Endometrial microvascular endothelial cells (primary cell): ENCODE results near the gene NFU1. TPM values are rescaled to one million over a fixed set of nuclear protein-coding genes. Genes with fewer than 3 reads are reported as not detected.

Source experiments
- in situ Hi-C: cut with HindIII; loops from 2 replicates; pipeline ENCODE4 v1.10.0; 2017; ENCODE audit warnings: low sequenced_read_pairs, low pct_unique_long_range_greater_than_20kb; ENCODE audit errors: inconsistent ontology term
- total RNA-seq: library from RNA; depleted of rRNA; stranded (reverse); fragments of >200 nt; gene quantifications from one replicate; pipeline ENCODE4 v1.2.3, GENCODE V29; 2015; ENCODE audit errors: inconsistent ontology term

NFU1 gene
- total RNA-seq, 1 donor from 2014 or later, result 59.9 TPM

GRCh38 chr2:69393963-69394362 lies 43.3 kb downstream of the NFU1 start:
- in situ Hi-C loops, result no loop called here

GRCh38 chr2:69390471-69390870 lies 46.8 kb downstream of the NFU1 start:
- in situ Hi-C loops, result no loop called here

- in situ Hi-C loops, result no loop called here
Observed at GRCh38 chr2:69390001-69390400, 47.2 kb downstream of the NFU1 start.

GRCh38 chr2:69389271-69389670 lies 48.0 kb downstream of the NFU1 start:
- in situ Hi-C loops, result no loop called here

- in situ Hi-C loops, result no loop called here
Observed at GRCh38 chr2:69387770-69388481, 49.3 kb downstream of the NFU1 start.

GRCh38 chr2:69386789-69387734 lies 50.2 kb downstream of the NFU1 start, which contains the start of gene GFPT1:
Gene GFPT1, minus strand, starts transcription at chr2:69387227. Its CDS starts 156 bp downstream, at chr2:69387071.
- in situ Hi-C loops, result no loop called here

- in situ Hi-C loops, result no loop called here
Observed at GRCh38 chr2:69386360-69386759, 50.9 kb downstream of the NFU1 start.

GRCh38 chr2:69385443-69386151 lies 51.6 kb downstream of the NFU1 start:
- in situ Hi-C loops, result no loop called here

- in situ Hi-C loops, result no loop called here
Observed at GRCh38 chr2:69384618-69385081, 52.6 kb downstream of the NFU1 start.

GRCh38 chr2:69383176-69383812 lies 53.9 kb downstream of the NFU1 start:
- in situ Hi-C loops, result no loop called here

- in situ Hi-C loops, result no loop called here
Observed at GRCh38 chr2:69382547-69382946, 54.7 kb downstream of the NFU1 start.

GRCh38 chr2:69381337-69381737 lies 55.9 kb downstream of the NFU1 start:
- in situ Hi-C loops, result no loop called here

- in situ Hi-C loops, result no loop called here
Observed at GRCh38 chr2:69380072-69380917, 56.9 kb downstream of the NFU1 start.

- in situ Hi-C loops, result no loop called here
Observed at GRCh38 chr2:69376403-69376802, 60.8 kb downstream of the NFU1 start.

GRCh38 chr2:69375494-69376353 lies 61.5 kb downstream of the NFU1 start:
- in situ Hi-C loops, result no loop called here

- in situ Hi-C loops, result no loop called here
Observed at GRCh38 chr2:69372767-69373166, 64.5 kb downstream of the NFU1 start.

GRCh38 chr2:69369802-69370201 lies 67.4 kb downstream of the NFU1 start:
- in situ Hi-C loops, result no loop called here
